ENCODE results near the gene RCC2. TPM values are rescaled to one million over a fixed set of nuclear protein-coding genes. Genes with fewer than 3 reads are reported as not detected.
"Not testable (repeated sequence)": the region's sequence is repeated elsewhere in the genome, so short reads cannot be mapped to it uniquely, and the experiment has no call there.

Gene RCC2
- total RNA-seq, 2 donors from 2014 or later = 240 to 325 TPM

DNA sequence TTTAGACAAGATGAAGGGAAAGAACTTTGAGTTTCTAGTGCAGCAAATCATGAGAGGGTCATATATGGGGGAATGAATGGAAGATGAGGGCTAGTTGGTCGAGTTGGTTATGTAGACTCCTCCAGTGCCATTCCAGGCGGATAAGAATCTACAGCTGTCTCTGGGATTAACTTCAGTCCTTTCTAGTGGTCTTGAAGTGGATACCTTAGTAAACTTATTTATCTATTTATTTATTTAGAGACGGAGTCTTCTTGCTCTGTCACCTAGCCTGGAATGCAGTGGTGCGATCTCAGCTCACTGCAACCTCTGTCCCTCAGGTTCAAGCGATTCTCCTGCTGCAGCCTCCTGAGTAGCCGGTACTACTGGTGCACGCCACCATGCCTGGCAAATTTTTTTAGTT is 41.4 kb upstream of the RCC2 start:
- H3K4me3 ChIP-seq (ENCODE audit: low read length) = no peak overlapping the region

DNA sequence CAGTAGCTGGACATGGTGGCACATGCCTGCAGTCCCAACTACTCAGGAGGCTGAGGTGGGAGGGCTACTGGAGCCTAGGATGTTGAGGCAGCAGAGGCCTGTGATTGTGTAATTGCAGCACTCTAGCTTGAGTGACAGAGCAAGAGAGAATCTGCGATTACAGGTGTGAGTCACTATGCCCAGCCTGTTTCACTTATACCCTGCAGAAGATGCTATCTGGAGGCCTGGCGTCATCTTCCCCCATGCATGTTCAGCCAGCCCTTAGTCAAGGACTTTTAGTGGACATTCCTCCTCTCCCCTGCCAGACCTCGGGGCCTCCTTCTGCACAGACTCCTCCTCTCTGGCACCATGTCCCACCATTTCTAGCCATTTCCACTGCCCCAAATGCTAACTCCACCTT is 36.3 kb upstream of the RCC2 start:
- Histone ChIP-seq H3K9ac (ENCODE audit: extremely low read depth, low read length, poor library complexity, severe bottlenecking) (no peak overlapping the region), H3K9me3 (ENCODE audit: control insufficient read depth, low read length) (no peaks in the 10 kb centered on the region), H3K27ac (ENCODE audit: low read depth, low read length) (no peak overlapping the region), H3K36me3 (ENCODE audit: control insufficient read depth, insufficient read depth, low read length) (no peaks in the 10 kb centered on the region), H3K27me3 (ENCODE audit: control insufficient read depth, insufficient read depth, low read length, poor library complexity, severe bottlenecking) (no peaks in the 10 kb centered on the region), H3K4me3 (ENCODE audit: low read length) (no peak overlapping the region), H3K4me1 (ENCODE audit: control insufficient read depth, insufficient read depth, low read length) (no peaks in the 10 kb centered on the region)
- Mint-ChIP-seq H3K9me3 (no peaks in the 10 kb centered on the region), H3K36me3 (ENCODE audit: low read depth) (no peaks in the 10 kb centered on the region), H3K27ac (peak overlapping the region; percentile 6), H3K27me3 (ENCODE audit: insufficient read depth) (no peaks in the 10 kb centered on the region), H3K4me1 (peaks cover 8% of the 10 kb centered on the region), H3K4me3 (no peak overlapping the region)
- TF ChIP-seq, protein P1, sequence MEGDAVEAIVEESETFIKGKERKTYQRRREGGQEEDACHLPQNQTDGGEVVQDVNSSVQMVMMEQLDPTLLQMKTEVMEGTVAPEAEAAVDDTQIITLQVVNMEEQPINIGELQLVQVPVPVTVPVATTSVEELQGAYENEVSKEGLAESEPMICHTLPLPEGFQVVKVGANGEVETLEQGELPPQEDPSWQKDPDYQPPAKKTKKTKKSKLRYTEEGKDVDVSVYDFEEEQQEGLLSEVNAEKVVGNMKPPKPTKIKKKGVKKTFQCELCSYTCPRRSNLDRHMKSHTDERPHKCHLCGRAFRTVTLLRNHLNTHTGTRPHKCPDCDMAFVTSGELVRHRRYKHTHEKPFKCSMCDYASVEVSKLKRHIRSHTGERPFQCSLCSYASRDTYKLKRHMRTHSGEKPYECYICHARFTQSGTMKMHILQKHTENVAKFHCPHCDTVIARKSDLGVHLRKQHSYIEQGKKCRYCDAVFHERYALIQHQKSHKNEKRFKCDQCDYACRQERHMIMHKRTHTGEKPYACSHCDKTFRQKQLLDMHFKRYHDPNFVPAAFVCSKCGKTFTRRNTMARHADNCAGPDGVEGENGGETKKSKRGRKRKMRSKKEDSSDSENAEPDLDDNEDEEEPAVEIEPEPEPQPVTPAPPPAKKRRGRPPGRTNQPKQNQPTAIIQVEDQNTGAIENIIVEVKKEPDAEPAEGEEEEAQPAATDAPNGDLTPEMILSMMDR (conservative IDR thresholded peaks at IDR 0.05) = no peak
- DNase-seq = no peak
- 80 to 88% methylated on average over 2 to 3 of the region's 3 CpGs for WGBS, 2 experiments (ENCODE audit: insufficient coverage in 1 of 2, insufficient read length in 1 of 2)

More for the DNA sequence above, 41.4 kb upstream of the RCC2 start:
- Mint-ChIP-seq H3K36me3 (ENCODE audit: low read depth) (no peaks in the 10 kb centered on the region), H3K27ac (no peak overlapping the region), H3K4me3 (no peak overlapping the region), H3K9me3 (peaks cover 8% of the 10 kb centered on the region), H3K27me3 (ENCODE audit: insufficient read depth) (peaks cover 3% of the 10 kb centered on the region), H3K4me1 (peaks cover 9% of the 10 kb centered on the region)
- H3K27ac ChIP-seq (ENCODE audit: low read depth, low read length) = no peak overlapping the region
- 77 to 83% methylated on average over 5 to 7 of the region's 7 CpGs for WGBS, 2 experiments (ENCODE audit: insufficient coverage in 1 of 2, insufficient read length in 1 of 2)
- DNase-seq = no peak
- H3K36me3 ChIP-seq (ENCODE audit: control insufficient read depth, insufficient read depth, low read length) = no peaks in the 10 kb centered on the region
- no peaks in the 10 kb centered on the region for H3K27me3 ChIP-seq (ENCODE audit: control insufficient read depth, insufficient read depth, low read length, poor library complexity, severe bottlenecking)
- no peak overlapping the region for H3K9ac ChIP-seq (ENCODE audit: extremely low read depth, low read length, poor library complexity, severe bottlenecking)
- TF ChIP-seq, protein P1 (conservative IDR thresholded peaks at IDR 0.05) = no peak
- no peaks in the 10 kb centered on the region for H3K4me1 ChIP-seq (ENCODE audit: control insufficient read depth, insufficient read depth, low read length)
- no peaks in the 10 kb centered on the region for H3K9me3 ChIP-seq (ENCODE audit: control insufficient read depth, low read length)

GRCh38 chr1:17474836-17475555 is 35.5 kb upstream of the RCC2 start:
- H3K4me3 ChIP-seq (ENCODE audit: low read length); H3K4me1 ChIP-seq (ENCODE audit: control insufficient read depth, insufficient read depth, low read length); H3K36me3 Mint-ChIP-seq (ENCODE audit: low read depth); H3K27me3 ChIP-seq (ENCODE audit: control insufficient read depth, insufficient read depth, low read length, poor library complexity, severe bottlenecking); H3K27ac ChIP-seq (ENCODE audit: low read depth, low read length); H3K9ac ChIP-seq (ENCODE audit: extremely low read depth, low read length, poor library complexity, severe bottlenecking); H3K27me3 Mint-ChIP-seq (ENCODE audit: insufficient read depth); H3K9me3 Mint-ChIP-seq; DNase-seq; H3K36me3 ChIP-seq (ENCODE audit: control insufficient read depth, insufficient read depth, low read length); H3K4me3 Mint-ChIP-seq; H3K27ac Mint-ChIP-seq; H3K4me1 Mint-ChIP-seq; H3K9me3 ChIP-seq (ENCODE audit: control insufficient read depth, low read length): not testable (repeated sequence)
- 86 to 88% methylated on average over 8 to 20 of the region's 20 CpGs for WGBS, 2 experiments (ENCODE audit: insufficient coverage in 1 of 2, insufficient read length in 1 of 2)

- TF ChIP-seq, protein P1 (conservative IDR thresholded peaks at IDR 0.05) = no peak
- Mint-ChIP-seq H3K4me1 (peaks cover 12% of the 10 kb centered on the region), H3K27me3 (ENCODE audit: insufficient read depth) (no peaks in the 10 kb centered on the region), H3K36me3 (ENCODE audit: low read depth) (no peaks in the 10 kb centered on the region), H3K9me3 (no peaks in the 10 kb centered on the region), H3K4me3 (no peak overlapping the region), H3K27ac (no peak overlapping the region)
- no peaks in the 10 kb centered on the region for H3K27me3 ChIP-seq (ENCODE audit: control insufficient read depth, insufficient read depth, low read length, poor library complexity, severe bottlenecking)
- H3K27ac ChIP-seq (ENCODE audit: low read depth, low read length) = no peak overlapping the region
- 77 to 85% methylated on average over 5 of the region's 5 CpGs for WGBS, 2 experiments (ENCODE audit: insufficient coverage in 1 of 2, insufficient read length in 1 of 2)
- H3K9me3 ChIP-seq (ENCODE audit: control insufficient read depth, low read length) = no peaks in the 10 kb centered on the region
- H3K9ac ChIP-seq (ENCODE audit: extremely low read depth, low read length, poor library complexity, severe bottlenecking) = no peak overlapping the region
- no peaks in the 10 kb centered on the region for H3K4me1 ChIP-seq (ENCODE audit: control insufficient read depth, insufficient read depth, low read length)
- H3K4me3 ChIP-seq (ENCODE audit: low read length) = no peak overlapping the region
- no peaks in the 10 kb centered on the region for H3K36me3 ChIP-seq (ENCODE audit: control insufficient read depth, insufficient read depth, low read length)
- DNase-seq = no peak
Measured at GRCh38 chr1:17472814-17473213, 33.3 kb upstream of the RCC2 start.
